Panc1 (cell line): ENCODE measurements around the gene EFNA5. TPM values are rescaled to one million over a fixed set of nuclear protein-coding genes. Genes with fewer than 3 reads are reported as not detected.

ENCODE experiments used
- ATAC-seq: fragments of 200-7000 bp; cut with Tn5 transposase; 2 replicates; pipeline ENCODE4 v1.9.1; 2020; ENCODE audit warnings: mild to moderate bottlenecking, moderate library complexity
- BruUV-seq: library from RNA; stranded (reverse); fragments of 400-500 nt; replicated peaks from 2 replicates; lab custom pipeline; 2021; lab: Mats Ljungman, UMichigan
- CTCF ChIA-PET: fragments of 300-600 bp; sonication (Branson Sonifier 250); formaldehyde crosslinking; loops from one replicate; lab custom pipeline; 2022; ENCODE audit warnings: antibody characterized with exemption; lab: Charles Lee
- POLR2A ChIA-PET: fragments of 300-600 bp; sonication (Branson Sonifier 250); formaldehyde crosslinking; loops from one replicate; lab custom pipeline; 2022; ENCODE audit warnings: antibody characterized with exemption; lab: Charles Lee
- DNase-seq: peaks from one replicate; pipeline ENCODE4 v3.0.0-alpha.2; 2010; ENCODE audit warnings: low read depth, low spot score
- H3K27ac ChIP-seq: 2 replicates; pipeline ENCODE4 v1.5.1; 2011; ENCODE audit warnings: mild to moderate bottlenecking, low read length, inconsistent platforms
- H3K27me3 ChIP-seq: fragments of 200-500 bp; sonication (Bioruptor generic); 2 replicates; pipeline ENCODE4 v1.6.0; 2014; ENCODE audit warnings: low read length, inconsistent platforms; ENCODE audit not compliant: control insufficient read depth, insufficient read depth
- H3K36me3 ChIP-seq: fragments of 200-500 bp; sonication (Bioruptor generic); 2 replicates; pipeline ENCODE4 v1.5.1; 2014; ENCODE audit warnings: inconsistent platforms, mild to moderate bottlenecking, low read length, moderate library complexity; ENCODE audit not compliant: control insufficient read depth, insufficient read depth
- H3K4me1 ChIP-seq: 2 replicates; pipeline ENCODE4 v1.5.1; 2011; ENCODE audit warnings: inconsistent platforms, mild to moderate bottlenecking, low read length, moderate library complexity; ENCODE audit not compliant: control insufficient read depth, insufficient read depth
- H3K4me3 ChIP-seq, 2 experiments: 2 replicates each; pipeline ENCODE4 v1.5.1; 2011 to 2012; ENCODE audit warnings: low read depth in 2 of 2, low read length in 2 of 2, mild to moderate bottlenecking in 2 of 2, inconsistent platforms in 1 of 2, moderate library complexity in 1 of 2
- H3K9me3 ChIP-seq: fragments of 200-500 bp; sonication (Bioruptor generic); 2 replicates; pipeline ENCODE4 v1.5.1; 2014; ENCODE audit warnings: low read depth, mild to moderate bottlenecking, inconsistent platforms, low read length, moderate library complexity; ENCODE audit not compliant: control insufficient read depth, insufficient read depth
- POLR2AphosphoS5 ChIP-seq: IDR thresholded peaks from 2 replicates; pipeline ENCODE4 v1.6.1; 2012; ENCODE audit warnings: mild to moderate bottlenecking, low read depth, low read length, moderate library complexity
- REST ChIP-seq, 2 experiments: IDR thresholded peaks; 2 replicates each; pipeline ENCODE4 v1.6.1; 2011 to 2012; ENCODE audit warnings: low read depth in 2 of 2, control low read depth in 1 of 2, low read length in 1 of 2, mild to moderate bottlenecking in 1 of 2, moderate library complexity in 1 of 2; ENCODE audit not compliant: insufficient read depth in 1 of 2
- SIN3A ChIP-seq: IDR thresholded peaks from 2 replicates; pipeline ENCODE4 v1.6.1; 2012; ENCODE audit warnings: low read depth, mild to moderate bottlenecking, low read length, moderate library complexity, borderline replicate concordance; ENCODE audit not compliant: insufficient read depth
- TCF7L2 ChIP-seq: IDR thresholded peaks from 2 replicates; pipeline ENCODE4 v1.6.1; 2011; ENCODE audit warnings: mild to moderate bottlenecking, low read depth, low read length, inconsistent platforms
- in situ Hi-C: cut with HindIII; loops from 2 replicates; pipeline ENCODE4 v1.10.0; 2016; ENCODE audit warnings: low sequenced_read_pairs, low pct_unique_long_range_greater_than_20kb
- intact Hi-C: fragments of 100-400 bp; cut with micrococcal nuclease; formaldehyde crosslinking; loops from one replicate; pipeline ENCODE4 v1.10.0; 2022; ENCODE audit not compliant: unreplicated experiment
- total RNA-seq: library from RNA; stranded (reverse); gene quantifications from one replicate; pipeline ENCODE4 v1.2.1, GENCODE V29; 2021; ENCODE audit not compliant: unreplicated experiment
- TF ChIP-seq, protein P1 (sequence below): fragments of 450-650 bp; IDR thresholded peaks from 2 replicates; pipeline ENCODE4 v1.5.1; 2017; ENCODE audit warnings: mild to moderate bottlenecking

The EFNA5 gene
- total RNA-seq, 1 experiment from 2014 or later = 30.5 TPM

DNA sequence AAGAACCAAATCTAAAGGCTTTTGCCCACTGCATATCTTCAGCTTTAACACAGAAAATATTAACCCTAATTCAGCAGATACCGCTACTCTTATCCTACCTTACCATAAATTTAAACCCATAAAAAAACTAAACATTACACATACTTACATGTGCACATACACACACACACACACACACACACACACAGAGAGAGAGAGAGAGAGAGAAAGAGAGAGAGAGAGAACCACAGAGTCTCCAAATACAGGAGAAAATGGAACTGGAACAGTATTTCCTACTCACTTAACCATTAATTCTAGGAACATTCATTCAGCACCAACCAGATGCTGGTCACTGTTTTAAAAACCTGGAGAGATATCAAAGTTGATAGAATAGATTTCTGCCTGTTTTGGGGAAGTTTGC, 53.7 kb downstream of the EFNA5 start:
- no peak for DNase-seq
- H3K36me3 ChIP-seq = no peaks in the 10 kb centered on the region
- ChIA-PET CTCF (no interaction called here), POLR2A (no interaction called here)
- no peaks in the 10 kb centered on the region for H3K27me3 ChIP-seq
- no TSS peak for BruUV-seq
- TF ChIP-seq SIN3A (no peak), REST (IDR thresholded peaks at IDR 0.05; ENCODE audit: insufficient read depth in 1 of 2, low read depth in 2 of 2, low read length in 1 of 2) (no peak), TCF7L2 (no peak), POLR2AphosphoS5 (no peak)
- TF ChIP-seq, protein P1, sequence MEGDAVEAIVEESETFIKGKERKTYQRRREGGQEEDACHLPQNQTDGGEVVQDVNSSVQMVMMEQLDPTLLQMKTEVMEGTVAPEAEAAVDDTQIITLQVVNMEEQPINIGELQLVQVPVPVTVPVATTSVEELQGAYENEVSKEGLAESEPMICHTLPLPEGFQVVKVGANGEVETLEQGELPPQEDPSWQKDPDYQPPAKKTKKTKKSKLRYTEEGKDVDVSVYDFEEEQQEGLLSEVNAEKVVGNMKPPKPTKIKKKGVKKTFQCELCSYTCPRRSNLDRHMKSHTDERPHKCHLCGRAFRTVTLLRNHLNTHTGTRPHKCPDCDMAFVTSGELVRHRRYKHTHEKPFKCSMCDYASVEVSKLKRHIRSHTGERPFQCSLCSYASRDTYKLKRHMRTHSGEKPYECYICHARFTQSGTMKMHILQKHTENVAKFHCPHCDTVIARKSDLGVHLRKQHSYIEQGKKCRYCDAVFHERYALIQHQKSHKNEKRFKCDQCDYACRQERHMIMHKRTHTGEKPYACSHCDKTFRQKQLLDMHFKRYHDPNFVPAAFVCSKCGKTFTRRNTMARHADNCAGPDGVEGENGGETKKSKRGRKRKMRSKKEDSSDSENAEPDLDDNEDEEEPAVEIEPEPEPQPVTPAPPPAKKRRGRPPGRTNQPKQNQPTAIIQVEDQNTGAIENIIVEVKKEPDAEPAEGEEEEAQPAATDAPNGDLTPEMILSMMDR = no peak
- no peaks in the 10 kb centered on the region for H3K9me3 ChIP-seq
- no peak overlapping the region for H3K27ac ChIP-seq
- ATAC-seq = no peak
- H3K4me1 ChIP-seq = peaks cover 7% of the 10 kb centered on the region; the same call in 1 of the 2 replicates
- in situ Hi-C loops (no loop called here), intact Hi-C loops (no loop called here)
- H3K4me3 ChIP-seq = no peak overlapping the region

DNA sequence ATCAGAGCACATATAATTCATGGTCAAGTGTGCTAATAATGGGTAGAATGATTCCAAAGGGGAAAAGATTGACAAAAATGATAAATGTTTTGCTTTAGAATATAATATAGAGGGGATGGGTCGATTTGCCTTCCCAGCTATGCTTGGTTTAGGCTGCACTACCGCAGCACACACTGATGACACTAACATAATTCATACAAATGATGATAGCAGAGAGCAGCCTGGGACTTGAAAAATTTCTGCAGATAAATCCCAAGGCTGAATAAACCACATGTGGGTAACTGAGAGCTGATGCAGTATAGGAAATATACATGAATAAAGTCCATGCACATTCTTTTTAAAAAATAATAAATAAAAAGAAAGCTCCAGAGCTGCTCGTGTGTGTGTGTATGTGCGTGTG, 54.5 kb downstream of the EFNA5 start:
- no peak overlapping the region for H3K27ac ChIP-seq
- no peak for TF ChIP-seq REST (IDR thresholded peaks at IDR 0.05; ENCODE audit: insufficient read depth in 1 of 2, low read depth in 2 of 2, low read length in 1 of 2)
- no peak for TF ChIP-seq TCF7L2
- TF ChIP-seq, protein P1 = no peak
- TF ChIP-seq POLR2AphosphoS5 = no peak
- TF ChIP-seq SIN3A = no peak
- no peak for DNase-seq
- no peak overlapping the region for H3K4me3 ChIP-seq
- no peaks in the 10 kb centered on the region for H3K9me3 ChIP-seq
- no TSS peak for BruUV-seq
- in situ Hi-C loops = no loop called here
- no peak for ATAC-seq
- H3K36me3 ChIP-seq = no peaks in the 10 kb centered on the region
- ChIA-PET POLR2A (no interaction called here), CTCF (no interaction called here)
- H3K4me1 ChIP-seq = peaks cover 9% of the 10 kb centered on the region
- intact Hi-C loops = no loop called here
- H3K27me3 ChIP-seq = no peaks in the 10 kb centered on the region
